ENCODE results near the gene NIT1. TPM values are rescaled to one million over a fixed set of nuclear protein-coding genes. Genes with fewer than 3 reads are reported as not detected.
A peak's percentile ranks its signal among the peaks of the same experiment; 100 is the strongest.

Gene NIT1
- total and polyA plus RNA-seq, 2 donors (not counting 1 experiment from before 2014, with no cell fraction given): 53.5 to 61.0 TPM

- Mint-ChIP-seq H3K27me3 (no peaks in the 10 kb centered on the region), H3K27ac (peak overlapping the region; percentile 98), H3K9me3 (ENCODE audit: insufficient read depth) (no peaks in the 10 kb centered on the region), H3K4me1 (peaks cover 52% of the 10 kb centered on the region), H3K4me3 (peak overlapping the region; percentile 100)
- ChIA-PET CTCF (interaction anchor here (0.8 to 8.9 kb wide), 16 partner anchors 10 to 317 kb away, joined by 3 to 142 read pairs (median 5); partner anchors contain the start of genes DEDD, KLHDC9, TOMM40L and TSTD1), POLR2A (interaction anchor here (0.6 to 6.8 kb wide), 11 partner anchors 18 to 112 kb away, joined by 3 to 108 read pairs (median 7); partner anchors contain the start of genes DEDD, KLHDC9, TSTD1 and UFC1)
- peak overlapping the region; percentile 76 to 97 (median 91) for H3K4me3 ChIP-seq (ENCODE audit: control extremely low read depth in 1 of 5, extremely low read depth in 1 of 5, insufficient read depth in 1 of 5, low read depth in 2 of 5, low read length in 4 of 5)
- H2AFZ ChIP-seq (ENCODE audit: insufficient read depth, low read depth, low read length, poor library complexity, severe bottlenecking): peak overlapping the region; percentile 65
- no peak for DNase-seq
- H3K36me3 ChIP-seq (replicated peaks in 1 of 2; ENCODE audit: control extremely low read depth in 1 of 2, control insufficient read depth in 1 of 2, extremely low read depth in 1 of 2, insufficient read depth in 2 of 2, low read length in 1 of 2): peaks cover 2 to 8% of the 10 kb centered on the region in 2 experiments
- peak overlapping the region; percentile 95 to 96 for H3K27ac ChIP-seq (ENCODE audit: low read length in 2 of 2)
- H3K27me3 ChIP-seq (replicated peaks in 1 of 4; ENCODE audit: control extremely low read depth in 1 of 4, control insufficient read depth in 3 of 4, insufficient read depth in 4 of 4, low read length in 3 of 4): no peaks in the 10 kb centered on the region
- no peaks in the 10 kb centered on the region for H3K9me3 ChIP-seq (ENCODE audit: control extremely low read depth in 1 of 3, control insufficient read depth in 2 of 3, insufficient read depth in 1 of 3, low read length in 2 of 3)
- WGBS (ENCODE audit: insufficient coverage): 0% methylated on average over 9 of the region's 9 CpGs
- no peak for TF ChIP-seq EZH2 (IDR thresholded peaks at IDR 0.05; ENCODE audit: borderline replicate concordance, insufficient read depth, low read depth, low read length, poor library complexity, severe bottlenecking)
- TF ChIP-seq, protein P1, sequence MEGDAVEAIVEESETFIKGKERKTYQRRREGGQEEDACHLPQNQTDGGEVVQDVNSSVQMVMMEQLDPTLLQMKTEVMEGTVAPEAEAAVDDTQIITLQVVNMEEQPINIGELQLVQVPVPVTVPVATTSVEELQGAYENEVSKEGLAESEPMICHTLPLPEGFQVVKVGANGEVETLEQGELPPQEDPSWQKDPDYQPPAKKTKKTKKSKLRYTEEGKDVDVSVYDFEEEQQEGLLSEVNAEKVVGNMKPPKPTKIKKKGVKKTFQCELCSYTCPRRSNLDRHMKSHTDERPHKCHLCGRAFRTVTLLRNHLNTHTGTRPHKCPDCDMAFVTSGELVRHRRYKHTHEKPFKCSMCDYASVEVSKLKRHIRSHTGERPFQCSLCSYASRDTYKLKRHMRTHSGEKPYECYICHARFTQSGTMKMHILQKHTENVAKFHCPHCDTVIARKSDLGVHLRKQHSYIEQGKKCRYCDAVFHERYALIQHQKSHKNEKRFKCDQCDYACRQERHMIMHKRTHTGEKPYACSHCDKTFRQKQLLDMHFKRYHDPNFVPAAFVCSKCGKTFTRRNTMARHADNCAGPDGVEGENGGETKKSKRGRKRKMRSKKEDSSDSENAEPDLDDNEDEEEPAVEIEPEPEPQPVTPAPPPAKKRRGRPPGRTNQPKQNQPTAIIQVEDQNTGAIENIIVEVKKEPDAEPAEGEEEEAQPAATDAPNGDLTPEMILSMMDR (IDR thresholded peaks at IDR 0.05): no peak
- H3K4me2 ChIP-seq (replicated peaks; ENCODE audit: low read depth, low read length, poor library complexity, severe bottlenecking): peak overlapping the region; percentile 97
- intact Hi-C loops (cut with micrococcal nuclease): loop anchor here (1.0 to 5.0 kb wide), 3 partner anchors 29 to 84 kb away; partner anchors contain the start of genes DEDD, KLHDC9 and UFC1
- peaks cover 29% of the 10 kb centered on the region for H4K20me1 ChIP-seq (ENCODE audit: control insufficient read depth, insufficient read depth, low read length, poor library complexity, severe bottlenecking)
- no peak for ATAC-seq (ENCODE audit: low read depth)
- peaks cover 78% of the 10 kb centered on the region for H3K79me2 ChIP-seq (ENCODE audit: control insufficient read depth, insufficient read depth, low read length)
- H3K4me1 ChIP-seq (ENCODE audit: control insufficient read depth in 2 of 2, insufficient read depth in 2 of 2, low read length in 2 of 2): peaks cover 40 to 58% of the 10 kb centered on the region in 2 donors
- H3K9ac ChIP-seq (ENCODE audit: low read length): peak overlapping the region; percentile 92
Measured at GRCh38 chr1:161069241-161069640, 48.7 kb upstream of the NIT1 start.

GRCh38 chr1:161069731-161070270, 48.1 kb upstream of the NIT1 start, which contains the start of gene ARHGAP30:
ARHGAP30 (minus strand) TSS chr1:161069891; CDS start chr1:161069624, 267 bp downstream.
- ATAC-seq (ENCODE audit: low read depth): peak; percentile 78
- Mint-ChIP-seq H3K9me3 (ENCODE audit: insufficient read depth) (no peaks in the 10 kb centered on the region), H3K27me3 (no peaks in the 10 kb centered on the region), H3K4me3 (peak within 1 kb of the TSS; percentile 100), H3K4me1 (peaks cover 47% of the 10 kb centered on the region), H3K27ac (peak within 1 kb of the TSS; percentile 98)
- WGBS (ENCODE audit: insufficient coverage): 7% methylated on average over 9 of the region's 9 CpGs
- ChIA-PET POLR2A (interaction anchor here (0.6 to 6.8 kb wide), 11 partner anchors 19 to 111 kb away, joined by 3 to 108 read pairs (median 7); partner anchors contain the start of genes DEDD, KLHDC9, TSTD1 and UFC1), CTCF (interaction anchor here (0.8 to 8.9 kb wide), 23 partner anchors 9 to 316 kb away, joined by 3 to 142 read pairs (median 4); partner anchors contain the start of genes DEDD, F11R, KLHDC9 and TOMM40L)
- H3K4me1 ChIP-seq (ENCODE audit: control insufficient read depth in 2 of 2, insufficient read depth in 2 of 2, low read length in 2 of 2): peaks cover 34 to 53% of the 10 kb centered on the region in 2 donors
- peaks cover 2 to 8% of the 10 kb centered on the region in 2 experiments for H3K36me3 ChIP-seq (replicated peaks in 1 of 2; ENCODE audit: control extremely low read depth in 1 of 2, control insufficient read depth in 1 of 2, extremely low read depth in 1 of 2, insufficient read depth in 2 of 2, low read length in 1 of 2)
- peaks cover 72% of the 10 kb centered on the region for H3K79me2 ChIP-seq (ENCODE audit: control insufficient read depth, insufficient read depth, low read length)
- no peaks in the 10 kb centered on the region for H3K9me3 ChIP-seq (ENCODE audit: control extremely low read depth in 1 of 3, control insufficient read depth in 2 of 3, insufficient read depth in 1 of 3, low read length in 2 of 3)
- H3K27ac ChIP-seq (ENCODE audit: low read length in 2 of 2): peak within 1 kb of the TSS; percentile 95 to 96
- no peak for TF ChIP-seq EZH2 (IDR thresholded peaks at IDR 0.05; ENCODE audit: borderline replicate concordance, insufficient read depth, low read depth, low read length, poor library complexity, severe bottlenecking)
- TF ChIP-seq, protein P1 (IDR thresholded peaks at IDR 0.05): no peak
- H4K20me1 ChIP-seq (ENCODE audit: control insufficient read depth, insufficient read depth, low read length, poor library complexity, severe bottlenecking): peaks cover 24% of the 10 kb centered on the region
- peak within 1 kb of the TSS; percentile 76 to 97 (median 91) for H3K4me3 ChIP-seq (ENCODE audit: control extremely low read depth in 1 of 5, extremely low read depth in 1 of 5, insufficient read depth in 1 of 5, low read depth in 2 of 5, low read length in 4 of 5)
- H2AFZ ChIP-seq (ENCODE audit: insufficient read depth, low read depth, low read length, poor library complexity, severe bottlenecking): peak within 1 kb of the TSS; percentile 65
- peak within 1 kb of the TSS; percentile 97 for H3K4me2 ChIP-seq (replicated peaks; ENCODE audit: low read depth, low read length, poor library complexity, severe bottlenecking)
- intact Hi-C loops (cut with micrococcal nuclease): loop anchor here (1.0 to 5.0 kb wide), 3 partner anchors 28 to 83 kb away; partner anchors contain the start of genes DEDD, KLHDC9 and UFC1
- H3K27me3 ChIP-seq (replicated peaks in 1 of 4; ENCODE audit: control extremely low read depth in 1 of 4, control insufficient read depth in 3 of 4, insufficient read depth in 4 of 4, low read length in 3 of 4): no peaks in the 10 kb centered on the region
- H3K9ac ChIP-seq (ENCODE audit: low read length): peak within 1 kb of the TSS; percentile 92
- peak; percentile 93 for DNase-seq
